Caco-2 (cell line): ENCODE data around the gene RGL4. TPM values are rescaled to one million over a fixed set of nuclear protein-coding genes. Genes with fewer than 3 reads are reported as not detected.

Experiments
- BruUV-seq: library from RNA; stranded (reverse); fragments of 400-500 nt; replicated peaks from 2 replicates; lab custom pipeline; 2021; lab: Mats Ljungman, UMichigan
- CTCF ChIA-PET: fragments of 300-600 bp; sonication (Branson Sonifier 250); formaldehyde crosslinking; loops from one replicate; lab custom pipeline; 2022; ENCODE audit warnings: antibody characterized with exemption; lab: Charles Lee
- POLR2A ChIA-PET: fragments of 300-600 bp; sonication (Branson Sonifier 250); formaldehyde crosslinking; loops from one replicate; lab custom pipeline; 2022; ENCODE audit warnings: antibody characterized with exemption; lab: Charles Lee
- DNase-seq, 2 experiments: peaks; one replicate each; pipeline versions ENCODE4 v3.0.0 to v3.0.0-alpha.2; 2020 to 2022
- H3K27me3 ChIP-seq: replicated peaks from 2 replicates; pipeline ENCODE4 v1.6.0; 2011; ENCODE audit warnings: low read length; ENCODE audit not compliant: control insufficient read depth, insufficient read depth
- H3K36me3 ChIP-seq: 2 replicates; pipeline ENCODE4 v1.5.1; 2011; ENCODE audit warnings: low read length; ENCODE audit not compliant: control insufficient read depth, insufficient read depth
- H3K4me1 ChIP-seq: fragments of 250-450 bp; sonication (Bioruptor Pico); 2 replicates; pipeline ENCODE4 v1.5.1; 2020; ENCODE audit warnings: mild to moderate bottlenecking
- H3K4me3 ChIP-seq: 2 replicates; pipeline ENCODE4 v1.5.1; 2011; ENCODE audit warnings: low read depth, mild to moderate bottlenecking, control low read depth, low read length
- H3K9me3 ChIP-seq: fragments of 250-450 bp; sonication (Bioruptor Pico); 2 replicates; pipeline ENCODE4 v1.5.1; 2020; ENCODE audit warnings: mild to moderate bottlenecking, moderate library complexity
- H3K27ac Mint-ChIP-seq: one replicate; pipeline ENCODE4 v1.8.0; 2022; ENCODE audit warnings: mixed read lengths; ENCODE audit not compliant: unreplicated experiment
- H3K27me3 Mint-ChIP-seq: one replicate; pipeline ENCODE4 v1.8.0; 2022; ENCODE audit warnings: mixed read lengths; ENCODE audit not compliant: insufficient read depth, unreplicated experiment
- H3K36me3 Mint-ChIP-seq: one replicate; pipeline ENCODE4 v1.8.0; 2022; ENCODE audit warnings: mild to moderate bottlenecking, mixed read lengths; ENCODE audit not compliant: insufficient read depth, unreplicated experiment
- H3K4me1 Mint-ChIP-seq: one replicate; pipeline ENCODE4 v1.8.0; 2022; ENCODE audit warnings: low read depth, mixed read lengths; ENCODE audit not compliant: unreplicated experiment
- H3K4me3 Mint-ChIP-seq: one replicate; pipeline ENCODE4 v1.8.0; 2022; ENCODE audit warnings: mild to moderate bottlenecking, moderate library complexity, mixed read lengths; ENCODE audit not compliant: unreplicated experiment
- H3K9me3 Mint-ChIP-seq: one replicate; pipeline ENCODE4 v1.8.0; 2022; ENCODE audit warnings: mixed read lengths; ENCODE audit not compliant: unreplicated experiment
- intact Hi-C: fragments of 100-400 bp; cut with micrococcal nuclease; formaldehyde crosslinking; loops from one replicate; pipeline ENCODE4 v1.10.0; 2022; ENCODE audit not compliant: unreplicated experiment
- total RNA-seq: library from RNA; stranded (reverse); gene quantifications from 2 replicates; pipeline ENCODE4 v1.2.3, GENCODE V29; 2022
- TF ChIP-seq, protein P1 (sequence below), 2 experiments: fragments of 200-600 bp in 1 of 2; IDR thresholded peaks; 1 replicate in 1 of 2; 2 replicates in 1 of 2; pipeline versions ENCODE4 v1.5.1 to v1.8.0; 2011 to 2022; ENCODE audit warnings: antibody characterized with exemption in 1 of 2, control low read depth in 1 of 2, inconsistent platforms in 1 of 2, low read depth in 1 of 2, low read length in 1 of 2, mild to moderate bottlenecking in 1 of 2, moderate library complexity in 1 of 2; ENCODE audit not compliant: insufficient read depth in 1 of 2, severe bottlenecking in 1 of 2, unreplicated experiment in 1 of 2

Gene RGL4
- total RNA-seq, 1 experiment from 2014 or later: not detected

DNA sequence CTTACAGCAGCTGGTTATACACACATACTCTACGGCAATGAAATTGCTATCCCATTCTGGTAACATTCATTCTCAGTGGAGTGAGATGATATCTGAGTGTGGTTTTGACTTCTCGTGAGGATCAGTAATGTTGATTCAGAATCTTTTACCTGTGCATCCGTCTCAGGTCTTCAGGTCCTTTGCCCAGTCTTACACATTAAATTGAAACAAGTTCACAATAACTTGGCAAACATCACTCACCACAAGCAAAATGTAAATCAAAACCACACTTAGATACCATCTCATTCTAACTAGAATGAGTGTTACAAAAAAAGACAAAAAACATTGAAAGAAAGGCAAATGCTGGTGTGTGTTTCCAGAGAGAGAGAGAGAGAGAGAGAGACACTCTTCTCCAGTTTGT, 14.0 kb downstream of the RGL4 start:
- ChIA-PET CTCF (no interaction called here), POLR2A (no interaction called here)
- no peaks in the 10 kb centered on the region for H3K36me3 ChIP-seq
- no peaks in the 10 kb centered on the region for H3K27me3 ChIP-seq
- intact Hi-C loops: no loop called here
- no TSS peak for BruUV-seq
- Mint-ChIP-seq H3K9me3 (no peaks in the 10 kb centered on the region), H3K36me3 (peaks cover 73% of the 10 kb centered on the region), H3K4me1 (no peaks in the 10 kb centered on the region), H3K27me3 (no peaks in the 10 kb centered on the region), H3K27ac (no peak overlapping the region), H3K4me3 (no peak overlapping the region)
- no peak overlapping the region for H3K4me3 ChIP-seq
- TF ChIP-seq, protein P1, sequence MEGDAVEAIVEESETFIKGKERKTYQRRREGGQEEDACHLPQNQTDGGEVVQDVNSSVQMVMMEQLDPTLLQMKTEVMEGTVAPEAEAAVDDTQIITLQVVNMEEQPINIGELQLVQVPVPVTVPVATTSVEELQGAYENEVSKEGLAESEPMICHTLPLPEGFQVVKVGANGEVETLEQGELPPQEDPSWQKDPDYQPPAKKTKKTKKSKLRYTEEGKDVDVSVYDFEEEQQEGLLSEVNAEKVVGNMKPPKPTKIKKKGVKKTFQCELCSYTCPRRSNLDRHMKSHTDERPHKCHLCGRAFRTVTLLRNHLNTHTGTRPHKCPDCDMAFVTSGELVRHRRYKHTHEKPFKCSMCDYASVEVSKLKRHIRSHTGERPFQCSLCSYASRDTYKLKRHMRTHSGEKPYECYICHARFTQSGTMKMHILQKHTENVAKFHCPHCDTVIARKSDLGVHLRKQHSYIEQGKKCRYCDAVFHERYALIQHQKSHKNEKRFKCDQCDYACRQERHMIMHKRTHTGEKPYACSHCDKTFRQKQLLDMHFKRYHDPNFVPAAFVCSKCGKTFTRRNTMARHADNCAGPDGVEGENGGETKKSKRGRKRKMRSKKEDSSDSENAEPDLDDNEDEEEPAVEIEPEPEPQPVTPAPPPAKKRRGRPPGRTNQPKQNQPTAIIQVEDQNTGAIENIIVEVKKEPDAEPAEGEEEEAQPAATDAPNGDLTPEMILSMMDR (IDR thresholded peaks at IDR 0.05; ENCODE audit: insufficient read depth in 1 of 2, low read depth in 1 of 2, low read length in 1 of 2, severe bottlenecking in 1 of 2, unreplicated experiment in 1 of 2): no peak
- DNase-seq: no peak
- no peaks in the 10 kb centered on the region for H3K4me1 ChIP-seq
- H3K9me3 ChIP-seq: no peaks in the 10 kb centered on the region

DNA sequence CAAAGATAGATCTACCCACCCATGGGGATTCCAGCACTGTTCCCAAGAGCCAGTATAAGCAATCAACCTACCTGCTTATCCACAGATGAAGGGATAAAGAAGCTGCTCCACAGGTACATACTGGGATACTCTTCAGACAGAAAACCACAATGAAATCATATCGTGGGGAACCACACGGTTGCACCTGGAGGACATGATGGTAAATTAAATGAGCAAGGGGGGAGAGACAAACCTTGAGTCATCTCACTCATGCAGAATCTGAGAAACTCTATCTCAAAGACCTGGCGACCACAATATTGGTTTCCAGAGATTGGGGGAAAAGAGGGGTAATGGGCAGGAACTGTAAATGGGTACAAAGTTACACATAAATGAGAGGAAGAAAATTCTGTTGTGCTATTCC, 14.5 kb downstream of the RGL4 start:
- Histone ChIP-seq H3K4me3 (no peak overlapping the region), H3K27me3 (no peaks in the 10 kb centered on the region), H3K36me3 (no peaks in the 10 kb centered on the region), H3K9me3 (no peaks in the 10 kb centered on the region), H3K4me1 (no peaks in the 10 kb centered on the region)
- peaks cover 78% of the 10 kb centered on the region for H3K36me3 Mint-ChIP-seq
- ChIA-PET POLR2A (no interaction called here), CTCF (no interaction called here)
- DNase-seq: no peak
- intact Hi-C loops: no loop called here
- no peaks in the 10 kb centered on the region for H3K9me3 Mint-ChIP-seq
- no peak overlapping the region for H3K4me3 Mint-ChIP-seq
- no peaks in the 10 kb centered on the region for H3K4me1 Mint-ChIP-seq
- H3K27ac Mint-ChIP-seq: no peak overlapping the region
- H3K27me3 Mint-ChIP-seq: no peaks in the 10 kb centered on the region
- TF ChIP-seq, protein P1 (IDR thresholded peaks at IDR 0.05; ENCODE audit: insufficient read depth in 1 of 2, low read depth in 1 of 2, low read length in 1 of 2, severe bottlenecking in 1 of 2, unreplicated experiment in 1 of 2): no peak
- BruUV-seq: no TSS peak

DNA sequence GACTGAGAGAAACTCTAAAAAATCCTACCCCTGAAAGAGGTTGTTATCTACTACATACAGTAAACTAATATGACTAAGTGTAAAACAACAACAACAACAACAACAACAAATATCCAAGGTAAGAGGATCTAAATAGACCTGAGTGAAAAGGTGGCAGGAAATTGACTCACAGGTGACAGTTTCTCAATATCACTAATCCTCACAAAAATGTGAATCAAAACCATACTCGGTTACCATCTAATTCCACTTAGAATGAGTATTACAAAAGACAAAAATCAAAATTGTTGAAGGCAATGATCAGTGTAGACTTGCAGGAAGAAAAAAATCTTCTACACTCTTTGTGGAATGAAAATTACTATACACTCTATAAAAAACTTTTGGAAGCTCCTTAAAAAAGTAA, 17.5 kb downstream of the RGL4 start:
- H3K4me3 Mint-ChIP-seq: no peak overlapping the region
- H3K4me1 ChIP-seq: no peaks in the 10 kb centered on the region
- ChIA-PET POLR2A (no interaction called here), CTCF (no interaction called here)
- peaks cover 86% of the 10 kb centered on the region for H3K36me3 Mint-ChIP-seq
- H3K4me1 Mint-ChIP-seq: no peaks in the 10 kb centered on the region
- H3K27ac Mint-ChIP-seq: no peak overlapping the region
- DNase-seq: no peak
- no TSS peak for BruUV-seq
- H3K36me3 ChIP-seq: no peaks in the 10 kb centered on the region
- no peaks in the 10 kb centered on the region for H3K9me3 ChIP-seq
- intact Hi-C loops: no loop called here
- H3K27me3 ChIP-seq: no peaks in the 10 kb centered on the region
- no peak overlapping the region for H3K4me3 ChIP-seq
- H3K9me3 Mint-ChIP-seq: no peaks in the 10 kb centered on the region
- H3K27me3 Mint-ChIP-seq: no peaks in the 10 kb centered on the region
- TF ChIP-seq, protein P1 (IDR thresholded peaks at IDR 0.05; ENCODE audit: insufficient read depth in 1 of 2, low read depth in 1 of 2, low read length in 1 of 2, severe bottlenecking in 1 of 2, unreplicated experiment in 1 of 2): no peak
